C4-2B (cell line): ENCODE results near the gene PSORS1C2.

ENCODE experiments used
- H3K27ac ChIP-seq: fragments of 450-650 bp; 2 replicates; pipeline ENCODE4 v1.5.1; 2017
- ZFX ChIP-seq: fragments of 450-650 bp; IDR thresholded peaks from 2 replicates; pipeline ENCODE4 v1.6.1; 2017
- TF ChIP-seq, protein P1 (sequence below): fragments of 450-650 bp; conservative IDR thresholded peaks from 2 replicates; pipeline ENCODE4 v1.5.1; 2017; ENCODE audit warnings: mild to moderate bottlenecking

Gene PSORS1C2

GRCh38 chr6:31121131-31121790 lies 17.6 kb downstream of the PSORS1C2 start:
- TF ChIP-seq, protein P1, sequence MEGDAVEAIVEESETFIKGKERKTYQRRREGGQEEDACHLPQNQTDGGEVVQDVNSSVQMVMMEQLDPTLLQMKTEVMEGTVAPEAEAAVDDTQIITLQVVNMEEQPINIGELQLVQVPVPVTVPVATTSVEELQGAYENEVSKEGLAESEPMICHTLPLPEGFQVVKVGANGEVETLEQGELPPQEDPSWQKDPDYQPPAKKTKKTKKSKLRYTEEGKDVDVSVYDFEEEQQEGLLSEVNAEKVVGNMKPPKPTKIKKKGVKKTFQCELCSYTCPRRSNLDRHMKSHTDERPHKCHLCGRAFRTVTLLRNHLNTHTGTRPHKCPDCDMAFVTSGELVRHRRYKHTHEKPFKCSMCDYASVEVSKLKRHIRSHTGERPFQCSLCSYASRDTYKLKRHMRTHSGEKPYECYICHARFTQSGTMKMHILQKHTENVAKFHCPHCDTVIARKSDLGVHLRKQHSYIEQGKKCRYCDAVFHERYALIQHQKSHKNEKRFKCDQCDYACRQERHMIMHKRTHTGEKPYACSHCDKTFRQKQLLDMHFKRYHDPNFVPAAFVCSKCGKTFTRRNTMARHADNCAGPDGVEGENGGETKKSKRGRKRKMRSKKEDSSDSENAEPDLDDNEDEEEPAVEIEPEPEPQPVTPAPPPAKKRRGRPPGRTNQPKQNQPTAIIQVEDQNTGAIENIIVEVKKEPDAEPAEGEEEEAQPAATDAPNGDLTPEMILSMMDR = no peak
- TF ChIP-seq ZFX = no peak
- H3K27ac ChIP-seq = no peak overlapping the region

- H3K27ac ChIP-seq = no peak within 1 kb of the TSS
Measured at GRCh38 chr6:31120151-31120915, 18.5 kb downstream of the PSORS1C2 start, which contains the start of gene CDSN. TSS of gene CDSN (minus strand) at chr6:31120446. CDS start at chr6:31120419, 27 bp downstream.

GRCh38 chr6:31118178-31118577 lies 20.7 kb downstream of the PSORS1C2 start:
- TF ChIP-seq, protein P1 = no peak
- TF ChIP-seq ZFX = no peak
- H3K27ac ChIP-seq = no peak overlapping the region

More at GRCh38 chr6:31120151-31120915, 18.5 kb downstream of the PSORS1C2 start, which contains the start of gene CDSN:
- no peak for TF ChIP-seq ZFX
- TF ChIP-seq, protein P1 = no peak

DNA sequence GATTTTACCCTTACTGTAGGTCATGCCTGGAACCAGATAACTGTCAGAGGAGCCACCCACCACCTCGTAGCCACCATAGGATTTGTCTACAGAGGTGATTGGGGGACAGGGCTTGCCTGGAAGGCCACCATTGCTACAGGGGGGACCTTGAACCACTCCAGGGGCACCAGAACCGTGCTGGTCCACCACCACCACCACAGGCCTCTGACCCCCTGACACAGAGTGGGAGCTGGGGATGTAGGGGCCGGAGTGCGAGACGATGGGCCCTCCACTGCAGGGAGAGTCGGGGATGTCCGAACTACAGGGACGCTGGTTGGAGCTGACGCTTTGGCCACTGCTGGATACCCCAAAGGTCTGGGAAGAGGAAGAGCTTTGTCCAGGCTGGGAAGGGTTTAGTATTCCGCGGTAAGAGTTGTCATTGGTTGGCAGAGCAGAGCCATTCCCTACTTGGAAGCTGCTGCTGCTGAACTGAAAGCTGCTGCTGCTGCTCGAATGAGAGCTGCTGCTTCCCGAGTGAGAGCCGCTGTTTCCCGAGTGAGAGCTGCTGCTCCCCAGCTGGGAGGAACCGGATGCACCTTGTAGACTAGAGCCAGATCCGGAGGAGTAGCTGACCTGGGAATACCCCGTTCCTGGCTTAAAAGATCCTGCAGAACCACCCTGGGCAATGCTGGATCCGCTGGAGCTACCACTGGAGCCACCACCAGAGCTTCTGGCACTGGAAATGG lies 22.0 kb downstream of the PSORS1C2 start:
- H3K27ac ChIP-seq = no peak overlapping the region

GRCh38 chr6:31115941-31116560 lies 22.8 kb downstream of the PSORS1C2 start:
- TF ChIP-seq, protein P1 = no peak
- TF ChIP-seq ZFX = no peak
- no peak overlapping the region for H3K27ac ChIP-seq

More for the DNA sequence above, 22.0 kb downstream of the PSORS1C2 start:
- no peak for TF ChIP-seq ZFX
- TF ChIP-seq, protein P1 = no peak

DNA sequence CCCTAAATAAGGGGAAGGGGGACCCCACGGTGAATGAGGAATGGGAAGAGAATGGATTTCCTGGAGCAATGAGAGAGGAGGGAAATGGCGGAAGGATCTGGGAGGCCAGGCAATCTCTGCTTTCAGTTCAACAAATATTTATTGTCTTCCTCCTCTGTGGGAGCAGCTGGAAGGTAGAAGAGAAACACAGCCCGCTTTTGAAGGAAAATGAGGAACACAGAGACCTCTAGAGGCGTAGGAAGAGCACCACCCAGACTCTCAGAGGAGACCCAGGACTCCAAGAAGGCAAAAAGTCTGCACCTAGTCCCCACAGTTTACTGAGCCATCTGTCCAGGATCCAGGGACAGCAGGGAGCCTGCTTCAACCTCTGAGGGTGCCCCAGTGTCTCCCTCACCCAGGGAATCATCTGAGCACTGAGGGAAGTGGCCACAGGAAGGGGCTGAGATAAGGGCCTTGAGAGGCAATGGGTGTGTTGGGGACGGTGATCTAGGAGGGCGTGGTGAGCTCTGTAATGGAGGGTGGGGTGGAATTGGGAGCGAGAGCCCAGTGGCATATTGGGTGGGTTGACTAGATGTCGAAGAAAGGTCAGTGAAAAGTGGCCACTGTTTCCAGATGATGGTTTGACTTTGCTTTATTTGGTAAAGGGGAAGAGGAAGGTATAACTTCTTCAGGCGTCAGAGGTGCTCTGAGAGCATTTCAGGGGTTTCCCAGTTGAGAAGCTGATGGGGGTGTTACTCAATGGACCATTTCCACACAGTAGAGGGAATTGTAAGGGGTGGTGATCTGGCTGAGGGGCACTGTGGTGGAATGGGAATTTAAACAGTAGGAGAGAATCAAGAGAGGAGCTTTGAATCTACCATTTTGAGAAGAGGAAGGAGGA lies 23.7 kb downstream of the PSORS1C2 start:
- TF ChIP-seq, protein P1 = no peak
- TF ChIP-seq ZFX = no peak
- H3K27ac ChIP-seq = peak overlapping the region; percentile 15; the same call in 1 of the 2 replicates
